K562 (cell line): Measurements from ENCODE around the gene KLRK1. TPM values are rescaled to one million over a fixed set of nuclear protein-coding genes. Genes with fewer than 3 reads are reported as not detected.
"Not testable (repeated sequence)": the region's sequence is repeated elsewhere in the genome, so short reads cannot be mapped to it uniquely, and the experiment has no call there.

Source experiments
- ATAC-seq: fragments of 200-7000 bp; cut with Tn5 transposase; 3 replicates; pipeline ENCODE4 v1.9.1; 2020; ENCODE audit warnings: moderate library complexity
- BruUV-seq: library from RNA; stranded (reverse); fragments of 400-500 nt; replicated peaks from 2 replicates; lab custom pipeline; 2021; lab: Mats Ljungman, UMichigan
- CTCF ChIA-PET: fragments of 300-600 bp; formaldehyde crosslinking; extraction: SDS; loops from one replicate; lab custom pipeline; 2021; ENCODE audit warnings: low intra/inter-chr PET ratio; lab: Yijun Ruan, JAX
- POLR2A ChIA-PET: fragments of 300-600, 350-650 bp; sonication (Branson Sonifier 250); formaldehyde crosslinking; extraction: SDS; loops from one replicate; lab custom pipeline; 2021; ENCODE audit warnings: antibody characterized with exemption, inconsistent platforms; lab: Yijun Ruan, JAX
- DNase-seq, 4 experiments: peaks; one replicate each; pipeline versions ENCODE4 v3.0.0 to v3.0.0-alpha.2; 2011 to 2018; ENCODE audit warnings: low spot score in 3 of 4, mixed read lengths in 3 of 4; ENCODE audit errors: extremely low read depth in 1 of 4
- FAIRE-seq: peaks from 2 replicates; lab custom pipeline; 2011; peaks lifted over from hg19 to GRCh38; lab: Jason Lieb, UNC
- H2AFZ ChIP-seq: 2 replicates; pipeline ENCODE4 v1.6.0; 2011; ENCODE audit warnings: low read depth, low read length, control low read depth, inconsistent platforms
- H3K27ac ChIP-seq: fragments of 200-600 bp; 3 replicates; pipeline ENCODE4 v1.8.0; 2011; ENCODE audit warnings: low read depth, mild to moderate bottlenecking, control low read depth, inconsistent platforms, low read length, moderate library complexity, mixed read lengths; ENCODE audit errors: extremely low read depth
- H3K27me3 ChIP-seq, 2 experiments: fragments of 300-600 bp in 1 of 2; 2 replicates in 1 of 2; 3 replicates in 1 of 2; pipeline versions ENCODE4 v1.6.0 to v1.8.0; 2011; ENCODE audit warnings: inconsistent platforms in 2 of 2, low read length in 2 of 2, mild to moderate bottlenecking in 1 of 2, mixed read lengths in 1 of 2, moderate library complexity in 1 of 2; ENCODE audit not compliant: control insufficient read depth in 2 of 2, insufficient read depth in 2 of 2
- H3K36me3 ChIP-seq: fragments of 300-600 bp; 3 replicates; pipeline ENCODE4 v1.8.0; 2011; ENCODE audit warnings: mild to moderate bottlenecking, low read length, inconsistent platforms; ENCODE audit not compliant: control insufficient read depth, insufficient read depth
- H3K4me1 ChIP-seq, 2 experiments: fragments of 200-600 bp in 1 of 2; replicated peaks in 1 of 2; 2 replicates in 1 of 2; 3 replicates in 1 of 2; pipeline versions ENCODE4 v1.5.1 to v1.8.0; 2011; ENCODE audit warnings: inconsistent platforms in 2 of 2, low read length in 2 of 2, mild to moderate bottlenecking in 1 of 2, mixed read lengths in 1 of 2, moderate library complexity in 1 of 2; ENCODE audit not compliant: control insufficient read depth in 2 of 2, insufficient read depth in 2 of 2
- H3K4me2 ChIP-seq: 2 replicates; pipeline ENCODE4 v1.6.1; 2011; ENCODE audit warnings: low read length, control low read depth, inconsistent platforms, mixed read lengths; ENCODE audit not compliant: insufficient read depth
- H3K4me3 ChIP-seq: fragments of 200-600 bp; sonication (generic), shearing (Covaris generic); 2 replicates; pipeline ENCODE4 v1.5.1; 2016; ENCODE audit warnings: control low read depth, inconsistent platforms
- H3K79me2 ChIP-seq: fragments of 200-600 bp; 3 replicates; pipeline ENCODE4 v1.8.0; 2011; ENCODE audit warnings: low read length, inconsistent platforms; ENCODE audit not compliant: control insufficient read depth, insufficient read depth
- H3K9ac ChIP-seq, 2 experiments: 2 replicates each; pipeline versions ENCODE4 v1.6.0 to v1.6.1; 2011; ENCODE audit warnings: low read depth in 2 of 2, low read length in 2 of 2, control low read depth in 1 of 2, inconsistent platforms in 1 of 2, mild to moderate bottlenecking in 1 of 2, mixed read lengths in 1 of 2; ENCODE audit not compliant: insufficient read depth in 1 of 2
- H3K9me1 ChIP-seq: one replicate; pipeline ENCODE4 v1.6.0; 2011; ENCODE audit warnings: inconsistent platforms, mild to moderate bottlenecking, low read length, moderate library complexity; ENCODE audit not compliant: control insufficient read depth, insufficient read depth
- H3K9me3 ChIP-seq: replicated peaks from 2 replicates; pipeline ENCODE4 v1.5.1; 2011; ENCODE audit warnings: low read depth, low read length, inconsistent platforms; ENCODE audit not compliant: control insufficient read depth, insufficient read depth
- H4K20me1 ChIP-seq: replicated peaks from 2 replicates; pipeline ENCODE4 v1.6.1; 2011; ENCODE audit warnings: low read length, inconsistent platforms, mixed read lengths; ENCODE audit not compliant: control insufficient read depth, insufficient read depth
- CEBPG ChIP-seq, 3 experiments: fragments of 200-800 bp in 1 of 3; sonication (Bioruptor generic) in 1 of 3; sonication (generic) in 1 of 3; formaldehyde crosslinking in 1 of 3; IDR thresholded peaks in 2 of 3; conservative IDR thresholded peaks in 1 of 3; 2 replicates each; pipeline versions ENCODE4 v1.6.1 to v1.8.0; 2016 to 2022; ENCODE audit warnings: missing compliant biosample characterization in 2 of 3, missing genetic modification characterization in 2 of 3, mild to moderate bottlenecking in 1 of 3, missing genetic modification reagents in 1 of 3
- SRF ChIP-seq, 2 experiments: fragments of 250-450, 450-650 bp in 1 of 2; sonication (Bioruptor Pico) in 1 of 2; sonication (generic) in 1 of 2; formaldehyde crosslinking; IDR thresholded peaks; 2 replicates each; pipeline versions ENCODE4 v1.5.0 to v1.5.1; 2020 to 2022; ENCODE audit warnings: mild to moderate bottlenecking in 1 of 2, missing genetic modification reagents in 1 of 2
- SRSF1 ChIP-seq: fragments of 200-400 bp; formaldehyde crosslinking; IDR thresholded peaks from 2 replicates; pipeline ENCODE4 v1.6.1; 2017; ENCODE audit warnings: mild to moderate bottlenecking, low read depth, low read length, moderate library complexity
- TCF3 ChIP-seq: sonication (generic); formaldehyde crosslinking; IDR thresholded peaks from 2 replicates; pipeline ENCODE4 v1.4.0; 2020; ENCODE audit warnings: mild to moderate bottlenecking, missing genetic modification reagents
- ZFPM2 ChIP-seq: fragments of 250-450 bp; sonication (Bioruptor Pico); IDR thresholded peaks from 2 replicates; pipeline ENCODE4 v1.5.1; 2022; ENCODE audit warnings: mild to moderate bottlenecking
- WGBS: fragments of 100-300 bp; shearing (Covaris generic); methylation state at CpG from one replicate; pipeline ENCODE4 v1.1.6; 2016; ENCODE audit warnings: low coverage, mixed read lengths; ENCODE audit not compliant: insufficient coverage; ENCODE audit errors: missing lambda C conversion rate; 5-methylcytosine and 5-hydroxymethylcytosine counted together
- in situ Hi-C: fragments of 300-500 bp; cut with MboI; formaldehyde crosslinking; loops from 4 replicates; pipeline ENCODE4 v1.15.0; 2018; ENCODE audit warnings: inconsistent platforms, mixed read lengths
- intact Hi-C: fragments of 100-400 bp; cut with micrococcal nuclease; formaldehyde crosslinking; loops from 2 replicates; pipeline ENCODE4 v1.14.2; 2022
- polyA plus RNA-seq, 8 experiments: library from polyadenylated mRNA; depleted of rRNA in 4 of 8; stranded (reverse) in 5 of 8; unstranded in 3 of 8; fragments of >200 nt; fragmentation: Nextera tagmentation in 2 of 8; fragmentation: Illumina TruSeq in 1 of 8; extraction: Ambion mirVana in 2 of 8; extraction: Trizol in 1 of 8; gene quantifications; 2 replicates each; pipeline versions ENCODE4 v1.2.1 to v1.2.3, GENCODE V29; 2011 to 2014; ENCODE audit warnings: inconsistent platforms in 1 of 8, missing spikeins in 1 of 8
- total RNA-seq, 7 experiments: library from RNA; depleted of rRNA in 6 of 7; stranded (reverse); fragments of >200 nt in 6 of 7; fragmentation: Illumina TruSeq in 2 of 7; extraction: Trizol in 2 of 7; gene quantifications; 2 replicates each; pipeline versions ENCODE4 v1.2.1 to v1.2.3, GENCODE V29; 2011 to 2021; ENCODE audit warnings: low replicate concordance in 1 of 7
- TF ChIP-seq, protein P1 (sequence below), 3 experiments: IDR thresholded peaks in 2 of 3; conservative IDR thresholded peaks in 1 of 3; 2 replicates each; pipeline ENCODE4 v1.5.1; 2011 to 2012; ENCODE audit warnings: low read length in 3 of 3, mild to moderate bottlenecking in 3 of 3, control low read depth in 2 of 3, improper control_type of control experiment in 1 of 3, inconsistent platforms in 1 of 3, low read depth in 1 of 3, mixed read lengths in 1 of 3, moderate library complexity in 1 of 3; ENCODE audit not compliant: insufficient read depth in 2 of 3
- TF ChIP-seq, protein P2 (sequence below): fragments of 250-450 bp; sonication (Bioruptor Pico); IDR thresholded peaks from 2 replicates; pipeline ENCODE4 v1.8.0; 2021; ENCODE audit warnings: borderline replicate concordance, mild to moderate bottlenecking, moderate library complexity; ENCODE audit not compliant: poor library complexity, severe bottlenecking

KLRK1 gene
- total and polyA plus RNA-seq, 9 of the 15 experiments (the other 6 are each of a cell fraction or from before 2014, with no cell fraction given), result 0.03 to 0.09 (median 0.06) TPM; not detected in 3

DNA sequence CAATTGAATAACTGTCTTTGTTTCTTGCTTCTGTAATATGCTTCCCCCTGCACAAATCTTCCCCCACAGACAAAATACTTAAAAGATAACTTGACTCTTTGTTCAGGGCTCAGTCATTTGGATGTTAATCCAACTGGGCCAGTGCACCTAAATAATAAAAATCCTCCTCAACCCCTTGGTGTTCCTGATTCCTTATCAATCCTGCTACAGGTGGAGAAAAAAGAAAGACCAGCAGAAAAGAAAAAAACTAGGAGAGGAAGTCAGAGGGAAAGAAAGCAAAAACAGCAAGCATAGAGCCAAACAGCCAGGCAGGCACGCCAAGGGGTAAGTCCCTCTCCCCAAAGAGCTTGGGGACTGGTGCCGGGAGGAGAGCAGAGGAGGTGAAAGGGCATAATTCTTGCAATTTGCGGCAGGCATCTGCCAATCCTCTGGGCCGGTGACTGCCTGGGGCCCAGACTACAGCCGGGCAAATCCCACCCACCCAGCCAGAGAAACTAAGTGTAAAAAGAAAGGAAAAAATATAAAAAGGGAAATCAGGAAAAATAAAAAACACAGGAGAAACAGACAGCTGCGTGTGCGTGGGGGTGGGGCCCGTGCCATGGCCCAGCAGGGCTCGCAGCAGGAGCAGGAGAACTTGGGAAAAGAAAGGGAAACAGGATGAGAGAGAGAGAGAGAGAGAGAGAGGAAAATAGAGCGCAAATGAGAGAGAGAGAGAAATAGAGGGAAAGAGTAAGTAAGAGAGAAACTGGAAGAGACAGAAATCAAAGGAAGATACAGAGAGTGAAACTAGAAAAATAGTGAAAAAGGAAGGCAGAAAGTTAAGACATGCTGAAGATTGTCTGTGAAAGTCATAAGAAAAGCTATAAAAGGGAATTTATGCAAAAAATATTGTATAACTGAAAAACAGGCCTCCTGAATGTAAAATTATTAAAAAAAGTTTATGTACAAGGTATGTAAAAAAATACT is 21.4 kb downstream of the KLRK1 start:
- TF ChIP-seq SRF (CRISPR knock-in tag; IDR thresholded peaks at IDR 0.05) (no peak), CEBPG (CRISPR knock-in tag; IDR thresholded peaks at IDR 0.05) (no peak), CEBPG (tag; conservative IDR thresholded peaks at IDR 0.05 in 1 of 2, IDR thresholded peaks at IDR 0.05 in 1 of 2) (no peak), ZFPM2 (no peak), SRSF1 (no peak), TCF3 (CRISPR knock-in tag) (no peak)
- TF ChIP-seq, protein P1, sequence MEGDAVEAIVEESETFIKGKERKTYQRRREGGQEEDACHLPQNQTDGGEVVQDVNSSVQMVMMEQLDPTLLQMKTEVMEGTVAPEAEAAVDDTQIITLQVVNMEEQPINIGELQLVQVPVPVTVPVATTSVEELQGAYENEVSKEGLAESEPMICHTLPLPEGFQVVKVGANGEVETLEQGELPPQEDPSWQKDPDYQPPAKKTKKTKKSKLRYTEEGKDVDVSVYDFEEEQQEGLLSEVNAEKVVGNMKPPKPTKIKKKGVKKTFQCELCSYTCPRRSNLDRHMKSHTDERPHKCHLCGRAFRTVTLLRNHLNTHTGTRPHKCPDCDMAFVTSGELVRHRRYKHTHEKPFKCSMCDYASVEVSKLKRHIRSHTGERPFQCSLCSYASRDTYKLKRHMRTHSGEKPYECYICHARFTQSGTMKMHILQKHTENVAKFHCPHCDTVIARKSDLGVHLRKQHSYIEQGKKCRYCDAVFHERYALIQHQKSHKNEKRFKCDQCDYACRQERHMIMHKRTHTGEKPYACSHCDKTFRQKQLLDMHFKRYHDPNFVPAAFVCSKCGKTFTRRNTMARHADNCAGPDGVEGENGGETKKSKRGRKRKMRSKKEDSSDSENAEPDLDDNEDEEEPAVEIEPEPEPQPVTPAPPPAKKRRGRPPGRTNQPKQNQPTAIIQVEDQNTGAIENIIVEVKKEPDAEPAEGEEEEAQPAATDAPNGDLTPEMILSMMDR (IDR thresholded peaks at IDR 0.05 in 2 of 3, conservative IDR thresholded peaks at IDR 0.05 in 1 of 3; ENCODE audit: insufficient read depth in 2 of 3, low read depth in 1 of 3, low read length in 3 of 3), result no peak
- TF ChIP-seq, protein P2, sequence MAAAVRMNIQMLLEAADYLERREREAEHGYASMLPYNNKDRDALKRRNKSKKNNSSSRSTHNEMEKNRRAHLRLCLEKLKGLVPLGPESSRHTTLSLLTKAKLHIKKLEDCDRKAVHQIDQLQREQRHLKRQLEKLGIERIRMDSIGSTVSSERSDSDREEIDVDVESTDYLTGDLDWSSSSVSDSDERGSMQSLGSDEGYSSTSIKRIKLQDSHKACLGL (CRISPR knock-in tag), result no peak
- TF ChIP-seq, all 486 proteins: peak for 0
- Histone ChIP-seq H3K27me3 (no peaks in the 10 kb centered on the region), H4K20me1 (no peaks in the 10 kb centered on the region), H3K9me3 (peaks cover 6% of the 10 kb centered on the region), H3K27ac (no peak overlapping the region), H3K9me1 (no peaks in the 10 kb centered on the region), H3K9ac (no peak overlapping the region), H3K79me2 (peaks cover 31% of the 10 kb centered on the region), H3K4me1 (peaks cover 6 to 13% of the 10 kb centered on the region in 2 experiments; a peak in 3 of 5 replicates), H3K36me3 (no peaks in the 10 kb centered on the region; the same call in 1 of the 3 replicates), H3K4me2 (no peak overlapping the region), H2AFZ (no peak overlapping the region), H3K4me3 (no peak overlapping the region)
- intact Hi-C loops (no loop called here), in situ Hi-C loops (no loop called here)
- no peak for FAIRE-seq
- ATAC-seq, result no peak
- no peak for DNase-seq
- no TSS peak for BruUV-seq
- WGBS, result 90% methylated on average over 4 of the region's 10 CpGs
- ChIA-PET POLR2A (no interaction called here), CTCF (no interaction called here)

DNA sequence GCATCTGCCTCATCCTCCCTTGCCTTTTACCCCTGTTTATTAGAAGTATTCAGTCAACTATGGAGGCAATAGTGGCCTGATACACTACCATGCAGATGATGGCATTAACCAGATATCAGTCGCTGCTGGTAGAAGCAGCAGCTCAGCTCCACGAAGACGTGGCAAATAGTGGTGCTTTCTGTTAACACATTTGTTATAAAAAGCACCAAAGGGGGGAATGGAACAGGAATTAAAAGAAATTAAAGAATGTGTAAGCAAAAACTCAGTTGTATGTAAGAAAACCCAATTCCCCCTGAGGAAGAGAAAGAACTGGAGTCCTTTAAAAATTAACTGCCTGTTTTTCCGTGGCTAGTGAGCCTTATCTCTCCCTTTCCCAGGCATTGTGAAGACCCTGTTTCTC is 22.1 kb downstream of the KLRK1 start:
- H3K27ac ChIP-seq, H4K20me1 ChIP-seq, FAIRE-seq, H3K9me1 ChIP-seq, H2AFZ ChIP-seq, H3K36me3 ChIP-seq, POLR2A ChIA-PET, CTCF ChIA-PET, H3K27me3 ChIP-seq, ATAC-seq, H3K4me2 ChIP-seq, H3K4me3 ChIP-seq, DNase-seq, in situ Hi-C loops, H3K9me3 ChIP-seq, intact Hi-C loops, BruUV-seq, H3K9ac ChIP-seq: not testable (repeated sequence)
- Histone ChIP-seq H3K4me1 (peaks cover 5 to 13% of the 10 kb centered on the region in 2 experiments; a peak in 3 of 5 replicates), H3K79me2 (peaks cover 31% of the 10 kb centered on the region)
- 97% methylated on average over 3 of the region's 4 CpGs for WGBS
